Measurements from ENCODE around the gene LRRC7.

LRRC7 gene

GRCh38 chr1:69911301-69911801, 343.6 kb downstream of the LRRC7 start:
- in situ Hi-C loops (cut with MboI; ENCODE audit: low sequenced_read_pairs, unreplicated experiment) = no loop called here
- no peak for DNase-seq (ENCODE audit: low spot score)
- TF ChIP-seq, protein P1, sequence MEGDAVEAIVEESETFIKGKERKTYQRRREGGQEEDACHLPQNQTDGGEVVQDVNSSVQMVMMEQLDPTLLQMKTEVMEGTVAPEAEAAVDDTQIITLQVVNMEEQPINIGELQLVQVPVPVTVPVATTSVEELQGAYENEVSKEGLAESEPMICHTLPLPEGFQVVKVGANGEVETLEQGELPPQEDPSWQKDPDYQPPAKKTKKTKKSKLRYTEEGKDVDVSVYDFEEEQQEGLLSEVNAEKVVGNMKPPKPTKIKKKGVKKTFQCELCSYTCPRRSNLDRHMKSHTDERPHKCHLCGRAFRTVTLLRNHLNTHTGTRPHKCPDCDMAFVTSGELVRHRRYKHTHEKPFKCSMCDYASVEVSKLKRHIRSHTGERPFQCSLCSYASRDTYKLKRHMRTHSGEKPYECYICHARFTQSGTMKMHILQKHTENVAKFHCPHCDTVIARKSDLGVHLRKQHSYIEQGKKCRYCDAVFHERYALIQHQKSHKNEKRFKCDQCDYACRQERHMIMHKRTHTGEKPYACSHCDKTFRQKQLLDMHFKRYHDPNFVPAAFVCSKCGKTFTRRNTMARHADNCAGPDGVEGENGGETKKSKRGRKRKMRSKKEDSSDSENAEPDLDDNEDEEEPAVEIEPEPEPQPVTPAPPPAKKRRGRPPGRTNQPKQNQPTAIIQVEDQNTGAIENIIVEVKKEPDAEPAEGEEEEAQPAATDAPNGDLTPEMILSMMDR (IDR thresholded peaks at IDR 0.05; ENCODE audit: borderline replicate concordance, control extremely low read depth, extremely low read depth, insufficient read depth, missing control alignments) = no peak

- in situ Hi-C loops (cut with MboI; ENCODE audit: low sequenced_read_pairs, unreplicated experiment) = no loop called here
- no peak for DNase-seq (ENCODE audit: low spot score)
- TF ChIP-seq, protein P1 (IDR thresholded peaks at IDR 0.05; ENCODE audit: borderline replicate concordance, control extremely low read depth, extremely low read depth, insufficient read depth, missing control alignments) = no peak
These were observed 346.3 kb downstream of the LRRC7 start for GRCh38 chr1:69913977-69914376.

DNA sequence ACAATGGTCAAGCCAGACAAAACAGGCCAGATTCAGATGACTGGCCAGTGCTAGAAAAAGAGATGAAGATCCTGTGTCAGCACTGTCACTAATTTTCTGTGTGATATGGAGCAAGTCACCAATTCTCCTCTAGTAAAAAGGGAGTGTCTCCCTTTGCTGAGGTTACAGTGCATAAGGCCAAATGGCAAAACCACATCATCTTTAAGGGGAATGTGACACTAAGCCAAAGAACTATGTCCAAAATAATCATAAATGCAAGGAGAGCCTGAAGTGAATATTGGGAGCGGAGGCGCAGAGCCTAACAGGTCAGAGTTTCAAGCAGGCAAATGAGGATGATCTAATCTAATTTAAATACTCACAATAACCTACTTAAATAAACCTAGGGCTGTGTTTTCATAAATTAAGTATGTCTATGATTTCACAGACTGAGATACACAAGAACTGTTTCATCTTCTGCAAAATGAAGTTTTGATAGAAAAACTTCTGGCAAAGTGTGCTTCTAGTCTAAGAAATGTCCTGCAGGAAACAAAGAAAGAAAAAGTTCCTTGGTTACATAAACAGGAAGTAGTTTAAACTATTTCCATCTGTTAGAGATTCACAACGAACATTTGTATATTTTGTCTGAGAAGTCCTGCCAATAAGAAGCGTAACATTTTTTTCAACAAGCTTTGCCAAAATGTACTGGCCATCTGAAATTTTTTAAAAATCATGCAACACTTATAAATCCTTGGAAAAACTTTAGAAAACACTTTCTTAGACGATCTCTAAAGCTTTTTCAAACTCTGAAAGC, 347.4 kb downstream of the LRRC7 start:
- in situ Hi-C loops (cut with MboI; ENCODE audit: low sequenced_read_pairs, unreplicated experiment) = no loop called here
- no peak for DNase-seq (ENCODE audit: low spot score)

GRCh38 chr1:69919129-69919921, 351.6 kb downstream of the LRRC7 start:
- in situ Hi-C loops (cut with MboI; ENCODE audit: low sequenced_read_pairs, unreplicated experiment) = no loop called here
- TF ChIP-seq, protein P1 (IDR thresholded peaks at IDR 0.05; ENCODE audit: borderline replicate concordance, control extremely low read depth, extremely low read depth, insufficient read depth, missing control alignments) = no peak
- no peak for DNase-seq (ENCODE audit: low spot score)

More for the DNA sequence above, 347.4 kb downstream of the LRRC7 start:
- TF ChIP-seq, protein P1 (IDR thresholded peaks at IDR 0.05; ENCODE audit: borderline replicate concordance, control extremely low read depth, extremely low read depth, insufficient read depth, missing control alignments) = no peak

DNA sequence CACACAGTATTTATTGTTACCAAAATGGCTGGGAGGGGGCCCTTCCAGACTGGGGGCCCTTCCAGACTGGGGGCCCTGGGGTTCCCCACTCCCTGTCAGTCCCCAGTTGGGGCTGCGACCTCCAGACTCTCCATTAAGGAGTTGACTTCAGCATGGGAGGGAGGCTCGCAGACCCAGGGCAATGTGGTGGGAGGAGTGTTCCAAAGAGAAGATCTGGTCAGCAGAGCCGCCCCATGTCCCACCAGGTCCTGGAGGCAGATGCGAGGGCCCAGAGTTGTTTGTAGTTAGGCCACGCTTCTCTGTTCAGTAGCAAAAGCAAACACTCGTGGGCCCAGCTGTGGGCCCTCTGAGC, 352.2 kb downstream of the LRRC7 start:
- DNase-seq (ENCODE audit: low spot score) = no peak
- TF ChIP-seq, protein P1 (IDR thresholded peaks at IDR 0.05; ENCODE audit: borderline replicate concordance, control extremely low read depth, extremely low read depth, insufficient read depth, missing control alignments) = no peak
- in situ Hi-C loops (cut with MboI; ENCODE audit: low sequenced_read_pairs, unreplicated experiment) = no loop called here

DNA sequence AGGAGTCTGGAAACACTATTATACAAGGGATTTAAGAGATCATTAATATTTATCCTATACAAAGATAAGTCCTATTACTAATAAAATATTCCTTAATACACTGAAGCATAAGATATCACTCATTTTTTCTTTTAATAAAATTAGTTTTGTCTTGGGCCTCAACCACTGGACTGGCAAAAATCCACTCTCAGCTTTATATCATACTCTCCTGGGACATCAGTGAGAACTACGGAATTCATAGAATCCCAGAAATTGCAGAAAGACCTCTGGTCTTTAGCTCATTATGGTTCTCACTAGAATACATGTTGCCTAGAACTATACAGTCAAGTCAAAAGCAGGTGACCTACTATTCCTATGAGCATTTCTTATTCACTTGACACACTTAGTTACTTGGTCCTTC, 352.7 kb downstream of the LRRC7 start:
- no peak for DNase-seq (ENCODE audit: low spot score)
- TF ChIP-seq, protein P1 (IDR thresholded peaks at IDR 0.05; ENCODE audit: borderline replicate concordance, control extremely low read depth, extremely low read depth, insufficient read depth, missing control alignments) = no peak
- in situ Hi-C loops (cut with MboI; ENCODE audit: low sequenced_read_pairs, unreplicated experiment) = no loop called here

Measured in GM13976 (cell line).